H1 (cell line): ENCODE data around the gene SMIM29. TPM values are rescaled to one million over a fixed set of nuclear protein-coding genes. Genes with fewer than 3 reads are reported as not detected.

Experiments
- BRCA1 ChIP-seq: IDR thresholded peaks from 2 replicates; pipeline ENCODE4 v1.6.1; 2012; ENCODE audit warnings: low read depth, low read length, improper control_type of control experiment
- POLR2A ChIP-seq, 2 experiments: IDR thresholded peaks; 1 replicate in 1 of 2; 2 replicates in 1 of 2; pipeline ENCODE4 v1.6.1; 2011; ENCODE audit warnings: low read depth in 2 of 2, low read length in 2 of 2, mild to moderate bottlenecking in 2 of 2; ENCODE audit errors: control extremely low read depth in 1 of 2
- POU5F1 ChIP-seq: IDR thresholded peaks from 2 replicates; pipeline ENCODE4 v1.6.1; 2011; ENCODE audit warnings: low read depth, mild to moderate bottlenecking, low read length, moderate library complexity
- RAD21 ChIP-seq, 2 experiments: IDR thresholded peaks in 1 of 2; conservative IDR thresholded peaks in 1 of 2; 2 replicates each; pipeline ENCODE4 v1.6.1; 2011; ENCODE audit warnings: low read depth in 2 of 2, low read length in 2 of 2, improper control_type of control experiment in 1 of 2, inconsistent platforms in 1 of 2, mild to moderate bottlenecking in 1 of 2, moderate library complexity in 1 of 2
- SIN3A ChIP-seq, 2 experiments: IDR thresholded peaks in 1 of 2; conservative IDR thresholded peaks in 1 of 2; 2 replicates each; pipeline ENCODE4 v1.6.1; 2011 to 2012; ENCODE audit warnings: low read length in 2 of 2, improper control_type of control experiment in 1 of 2, low read depth in 1 of 2, mild to moderate bottlenecking in 1 of 2
- SUZ12 ChIP-seq: fragments of 200-600 bp; sonication (generic); IDR thresholded peaks from 2 replicates; pipeline ENCODE4 v1.6.1; 2012; ENCODE audit warnings: mild to moderate bottlenecking, inconsistent platforms, low read length, moderate library complexity, mixed read lengths
- TAF1 ChIP-seq: IDR thresholded peaks from 2 replicates; pipeline ENCODE4 v1.6.1; 2011; ENCODE audit warnings: mild to moderate bottlenecking, low read depth, low read length
- YY1 ChIP-seq: IDR thresholded peaks from 2 replicates; pipeline ENCODE4 v1.6.1; 2011; ENCODE audit warnings: low read depth, mild to moderate bottlenecking, low read length
- polyA plus RNA-seq, 7 experiments: library from polyadenylated mRNA; depleted of rRNA in 3 of 7; stranded (reverse) in 5 of 7; unstranded in 2 of 7; fragments of >200 nt in 5 of 7; fragments of 200-250 nt in 2 of 7; gene quantifications; 1 replicate in 5 of 7; 2 replicates in 1 of 7; 4 replicates in 1 of 7; pipeline versions ENCODE4 v1.2.1 to v1.2.3, GENCODE V29; 2011 to 2013; ENCODE audit warnings: missing spikeins in 2 of 7, mixed read lengths in 2 of 7
- total RNA-seq: library from RNA; stranded (reverse); fragmentation: NEBNext Ultra II Directional; extraction: Animal tissue kit (Norgen Biotek cat#: 25700); gene quantifications from 2 replicates; pipeline ENCODE4 v1.2.1, GENCODE V29; 2021
- TF ChIP-seq, protein P1 (sequence below): fragments of 300-600 bp; sonication (generic); IDR thresholded peaks from 2 replicates; pipeline ENCODE4 v1.7.1; 2012; ENCODE audit warnings: low read length, moderate library complexity, mild to moderate bottlenecking, inconsistent platforms; ENCODE audit not compliant: insufficient replicate concordance

Gene SMIM29
- total and polyA plus RNA-seq, 2 of the 8 experiments (the other 6 are each of a cell fraction or from before 2014, with no cell fraction given): 7.0 to 22.4 TPM

DNA sequence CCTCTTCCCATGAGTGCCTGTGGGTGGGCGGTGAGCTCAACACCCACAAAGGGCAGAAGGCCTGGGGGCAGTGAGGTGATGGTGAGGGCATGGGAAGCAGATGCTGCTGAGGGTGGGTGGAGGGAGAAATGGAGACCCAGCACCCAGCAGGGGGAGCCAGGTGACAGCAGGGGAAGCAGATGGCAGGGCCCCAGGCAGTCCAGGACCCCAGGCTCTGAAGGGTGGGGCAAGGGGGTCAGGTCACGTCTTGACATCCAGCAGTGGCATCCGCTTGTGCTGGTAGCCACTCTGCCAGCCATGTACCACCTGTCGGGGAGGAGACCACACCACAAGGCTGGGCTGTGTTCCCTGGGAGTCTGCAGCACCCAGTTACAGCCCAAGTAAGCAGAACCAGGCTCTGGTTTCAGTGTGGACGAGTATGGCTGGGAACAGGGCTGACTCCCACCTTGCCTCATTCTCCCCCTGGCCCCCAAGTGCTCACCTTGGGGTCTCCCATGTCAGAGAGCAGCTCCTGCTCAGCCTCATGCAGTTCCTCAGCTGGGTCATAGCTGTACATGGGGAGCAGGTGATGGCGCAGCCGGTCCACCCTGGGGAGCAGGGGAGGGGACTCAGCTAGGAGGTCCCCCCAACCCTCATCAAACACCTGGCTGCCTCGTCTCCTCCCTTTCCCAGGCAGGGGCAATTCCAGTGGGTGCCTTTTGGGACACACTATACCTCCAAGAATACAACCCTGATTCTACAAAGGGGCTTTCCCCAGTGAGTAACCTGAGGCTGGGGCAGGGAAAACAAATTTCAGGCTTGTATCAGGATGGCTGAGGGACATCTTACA lies 2.0 kb downstream of the SMIM29 start (continued):
- TF ChIP-seq, protein P1, sequence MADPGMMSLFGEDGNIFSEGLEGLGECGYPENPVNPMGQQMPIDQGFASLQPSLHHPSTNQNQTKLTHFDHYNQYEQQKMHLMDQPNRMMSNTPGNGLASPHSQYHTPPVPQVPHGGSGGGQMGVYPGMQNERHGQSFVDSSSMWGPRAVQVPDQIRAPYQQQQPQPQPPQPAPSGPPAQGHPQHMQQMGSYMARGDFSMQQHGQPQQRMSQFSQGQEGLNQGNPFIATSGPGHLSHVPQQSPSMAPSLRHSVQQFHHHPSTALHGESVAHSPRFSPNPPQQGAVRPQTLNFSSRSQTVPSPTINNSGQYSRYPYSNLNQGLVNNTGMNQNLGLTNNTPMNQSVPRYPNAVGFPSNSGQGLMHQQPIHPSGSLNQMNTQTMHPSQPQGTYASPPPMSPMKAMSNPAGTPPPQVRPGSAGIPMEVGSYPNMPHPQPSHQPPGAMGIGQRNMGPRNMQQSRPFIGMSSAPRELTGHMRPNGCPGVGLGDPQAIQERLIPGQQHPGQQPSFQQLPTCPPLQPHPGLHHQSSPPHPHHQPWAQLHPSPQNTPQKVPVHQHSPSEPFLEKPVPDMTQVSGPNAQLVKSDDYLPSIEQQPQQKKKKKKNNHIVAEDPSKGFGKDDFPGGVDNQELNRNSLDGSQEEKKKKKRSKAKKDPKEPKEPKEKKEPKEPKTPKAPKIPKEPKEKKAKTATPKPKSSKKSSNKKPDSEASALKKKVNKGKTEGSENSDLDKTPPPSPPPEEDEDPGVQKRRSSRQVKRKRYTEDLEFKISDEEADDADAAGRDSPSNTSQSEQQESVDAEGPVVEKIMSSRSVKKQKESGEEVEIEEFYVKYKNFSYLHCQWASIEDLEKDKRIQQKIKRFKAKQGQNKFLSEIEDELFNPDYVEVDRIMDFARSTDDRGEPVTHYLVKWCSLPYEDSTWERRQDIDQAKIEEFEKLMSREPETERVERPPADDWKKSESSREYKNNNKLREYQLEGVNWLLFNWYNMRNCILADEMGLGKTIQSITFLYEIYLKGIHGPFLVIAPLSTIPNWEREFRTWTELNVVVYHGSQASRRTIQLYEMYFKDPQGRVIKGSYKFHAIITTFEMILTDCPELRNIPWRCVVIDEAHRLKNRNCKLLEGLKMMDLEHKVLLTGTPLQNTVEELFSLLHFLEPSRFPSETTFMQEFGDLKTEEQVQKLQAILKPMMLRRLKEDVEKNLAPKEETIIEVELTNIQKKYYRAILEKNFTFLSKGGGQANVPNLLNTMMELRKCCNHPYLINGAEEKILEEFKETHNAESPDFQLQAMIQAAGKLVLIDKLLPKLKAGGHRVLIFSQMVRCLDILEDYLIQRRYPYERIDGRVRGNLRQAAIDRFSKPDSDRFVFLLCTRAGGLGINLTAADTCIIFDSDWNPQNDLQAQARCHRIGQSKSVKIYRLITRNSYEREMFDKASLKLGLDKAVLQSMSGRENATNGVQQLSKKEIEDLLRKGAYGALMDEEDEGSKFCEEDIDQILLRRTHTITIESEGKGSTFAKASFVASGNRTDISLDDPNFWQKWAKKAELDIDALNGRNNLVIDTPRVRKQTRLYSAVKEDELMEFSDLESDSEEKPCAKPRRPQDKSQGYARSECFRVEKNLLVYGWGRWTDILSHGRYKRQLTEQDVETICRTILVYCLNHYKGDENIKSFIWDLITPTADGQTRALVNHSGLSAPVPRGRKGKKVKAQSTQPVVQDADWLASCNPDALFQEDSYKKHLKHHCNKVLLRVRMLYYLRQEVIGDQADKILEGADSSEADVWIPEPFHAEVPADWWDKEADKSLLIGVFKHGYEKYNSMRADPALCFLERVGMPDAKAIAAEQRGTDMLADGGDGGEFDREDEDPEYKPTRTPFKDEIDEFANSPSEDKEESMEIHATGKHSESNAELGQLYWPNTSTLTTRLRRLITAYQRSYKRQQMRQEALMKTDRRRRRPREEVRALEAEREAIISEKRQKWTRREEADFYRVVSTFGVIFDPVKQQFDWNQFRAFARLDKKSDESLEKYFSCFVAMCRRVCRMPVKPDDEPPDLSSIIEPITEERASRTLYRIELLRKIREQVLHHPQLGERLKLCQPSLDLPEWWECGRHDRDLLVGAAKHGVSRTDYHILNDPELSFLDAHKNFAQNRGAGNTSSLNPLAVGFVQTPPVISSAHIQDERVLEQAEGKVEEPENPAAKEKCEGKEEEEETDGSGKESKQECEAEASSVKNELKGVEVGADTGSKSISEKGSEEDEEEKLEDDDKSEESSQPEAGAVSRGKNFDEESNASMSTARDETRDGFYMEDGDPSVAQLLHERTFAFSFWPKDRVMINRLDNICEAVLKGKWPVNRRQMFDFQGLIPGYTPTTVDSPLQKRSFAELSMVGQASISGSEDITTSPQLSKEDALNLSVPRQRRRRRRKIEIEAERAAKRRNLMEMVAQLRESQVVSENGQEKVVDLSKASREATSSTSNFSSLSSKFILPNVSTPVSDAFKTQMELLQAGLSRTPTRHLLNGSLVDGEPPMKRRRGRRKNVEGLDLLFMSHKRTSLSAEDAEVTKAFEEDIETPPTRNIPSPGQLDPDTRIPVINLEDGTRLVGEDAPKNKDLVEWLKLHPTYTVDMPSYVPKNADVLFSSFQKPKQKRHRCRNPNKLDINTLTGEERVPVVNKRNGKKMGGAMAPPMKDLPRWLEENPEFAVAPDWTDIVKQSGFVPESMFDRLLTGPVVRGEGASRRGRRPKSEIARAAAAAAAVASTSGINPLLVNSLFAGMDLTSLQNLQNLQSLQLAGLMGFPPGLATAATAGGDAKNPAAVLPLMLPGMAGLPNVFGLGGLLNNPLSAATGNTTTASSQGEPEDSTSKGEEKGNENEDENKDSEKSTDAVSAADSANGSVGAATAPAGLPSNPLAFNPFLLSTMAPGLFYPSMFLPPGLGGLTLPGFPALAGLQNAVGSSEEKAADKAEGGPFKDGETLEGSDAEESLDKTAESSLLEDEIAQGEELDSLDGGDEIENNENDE: peak; percentile 78
- TF ChIP-seq YY1: no peak
- TF ChIP-seq POLR2A (IDR thresholded peaks at IDR 0.05; ENCODE audit: control extremely low read depth in 1 of 2, low read depth in 2 of 2, low read length in 2 of 2): peak in 1 of 2 experiments; percentile 98; a peak in 2 of 3 replicates
- TF ChIP-seq SIN3A (conservative IDR thresholded peaks at IDR 0.05 in 1 of 2, IDR thresholded peaks at IDR 0.05 in 1 of 2; ENCODE audit: low read depth in 1 of 2, low read length in 2 of 2): 0 out of 4 replicates have a peak, but pooled peaks have one; percentile 59 to 62
- peak; percentile 29 to 41; a peak in 3 of 4 replicates for TF ChIP-seq RAD21 (IDR thresholded peaks at IDR 0.05 in 1 of 2, conservative IDR thresholded peaks at IDR 0.05 in 1 of 2; ENCODE audit: low read depth in 2 of 2, low read length in 2 of 2)
- TF ChIP-seq BRCA1: no peak
- TF ChIP-seq TAF1: 0 out of 2 replicates have a peak, but pooled peaks have one; percentile 2
- TF ChIP-seq POU5F1: no peak
- TF ChIP-seq SUZ12: no peak
